ENCODE results near the gene TRPM8. TPM values are rescaled to one million over a fixed set of nuclear protein-coding genes. Genes with fewer than 3 reads are reported as not detected.

Gene TRPM8
- total RNA-seq, 1 donor from 2014 or later, result not detected

DNA sequence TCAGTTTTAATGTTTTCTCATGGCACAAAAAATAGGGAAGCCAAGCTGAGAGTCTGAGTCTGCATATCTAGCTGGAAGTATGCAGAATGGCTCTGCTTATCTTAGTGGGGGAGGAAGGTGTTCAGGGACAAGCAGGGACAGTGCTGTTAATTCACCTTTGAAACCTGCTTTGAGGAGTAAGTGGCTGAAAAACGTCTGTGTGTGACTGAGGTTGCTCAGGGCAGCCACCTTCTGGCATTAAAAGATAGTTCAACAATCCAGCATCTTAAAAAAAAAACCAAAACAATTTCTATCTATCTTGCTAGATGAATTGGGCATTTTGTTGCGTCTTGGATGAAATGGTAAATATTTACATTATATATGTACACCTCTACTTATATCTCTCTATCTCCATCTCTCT lies 2.0 kb upstream of the TRPM8 start:
- no peak overlapping the region for H3K27ac ChIP-seq
- no peak for DNase-seq (ENCODE audit: low spot score in 2 of 2)
- intact Hi-C loops (cut with DNase I), result no loop called here

DNA sequence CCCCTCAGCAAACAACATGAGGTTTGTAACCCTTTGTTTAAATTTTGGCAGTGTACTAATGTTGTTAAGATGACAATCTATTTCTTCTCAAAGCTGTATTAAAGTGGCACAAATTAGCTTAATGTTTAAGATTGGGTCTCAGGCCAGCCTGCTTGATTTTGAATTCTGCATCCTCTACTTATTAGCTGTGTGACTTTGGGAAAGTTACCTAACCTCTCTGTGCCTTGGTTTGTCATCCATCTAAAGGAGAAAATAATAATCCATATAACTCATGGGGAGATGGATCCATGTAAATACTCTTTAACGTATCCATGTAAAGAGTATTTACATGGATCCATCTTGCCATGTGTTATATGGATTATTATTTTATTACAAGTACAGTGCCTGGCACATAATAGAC lies 2.1 kb downstream of the TRPM8 start:
- DNase-seq (ENCODE audit: low spot score in 2 of 2), result no peak
- Histone ChIP-seq H3K4me1 (no peaks in the 10 kb centered on the region), H3K27ac (no peak overlapping the region), H3K36me3 (no peaks in the 10 kb centered on the region), H3K27me3 (no peaks in the 10 kb centered on the region), H3K4me3 (no peak overlapping the region), H3K9me3 (no peaks in the 10 kb centered on the region)
- TF ChIP-seq, protein P1, sequence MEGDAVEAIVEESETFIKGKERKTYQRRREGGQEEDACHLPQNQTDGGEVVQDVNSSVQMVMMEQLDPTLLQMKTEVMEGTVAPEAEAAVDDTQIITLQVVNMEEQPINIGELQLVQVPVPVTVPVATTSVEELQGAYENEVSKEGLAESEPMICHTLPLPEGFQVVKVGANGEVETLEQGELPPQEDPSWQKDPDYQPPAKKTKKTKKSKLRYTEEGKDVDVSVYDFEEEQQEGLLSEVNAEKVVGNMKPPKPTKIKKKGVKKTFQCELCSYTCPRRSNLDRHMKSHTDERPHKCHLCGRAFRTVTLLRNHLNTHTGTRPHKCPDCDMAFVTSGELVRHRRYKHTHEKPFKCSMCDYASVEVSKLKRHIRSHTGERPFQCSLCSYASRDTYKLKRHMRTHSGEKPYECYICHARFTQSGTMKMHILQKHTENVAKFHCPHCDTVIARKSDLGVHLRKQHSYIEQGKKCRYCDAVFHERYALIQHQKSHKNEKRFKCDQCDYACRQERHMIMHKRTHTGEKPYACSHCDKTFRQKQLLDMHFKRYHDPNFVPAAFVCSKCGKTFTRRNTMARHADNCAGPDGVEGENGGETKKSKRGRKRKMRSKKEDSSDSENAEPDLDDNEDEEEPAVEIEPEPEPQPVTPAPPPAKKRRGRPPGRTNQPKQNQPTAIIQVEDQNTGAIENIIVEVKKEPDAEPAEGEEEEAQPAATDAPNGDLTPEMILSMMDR (IDR thresholded peaks at IDR 0.05), result no peak
- intact Hi-C loops (cut with DNase I), result no loop called here

More for the DNA sequence above, 2.0 kb upstream of the TRPM8 start:
- TF ChIP-seq, protein P1 (IDR thresholded peaks at IDR 0.05), result no peak
- no peak overlapping the region for H3K4me3 ChIP-seq
- H3K36me3 ChIP-seq, result no peaks in the 10 kb centered on the region
- no peaks in the 10 kb centered on the region for H3K27me3 ChIP-seq
- no peaks in the 10 kb centered on the region for H3K9me3 ChIP-seq
- H3K4me1 ChIP-seq, result no peaks in the 10 kb centered on the region

DNA sequence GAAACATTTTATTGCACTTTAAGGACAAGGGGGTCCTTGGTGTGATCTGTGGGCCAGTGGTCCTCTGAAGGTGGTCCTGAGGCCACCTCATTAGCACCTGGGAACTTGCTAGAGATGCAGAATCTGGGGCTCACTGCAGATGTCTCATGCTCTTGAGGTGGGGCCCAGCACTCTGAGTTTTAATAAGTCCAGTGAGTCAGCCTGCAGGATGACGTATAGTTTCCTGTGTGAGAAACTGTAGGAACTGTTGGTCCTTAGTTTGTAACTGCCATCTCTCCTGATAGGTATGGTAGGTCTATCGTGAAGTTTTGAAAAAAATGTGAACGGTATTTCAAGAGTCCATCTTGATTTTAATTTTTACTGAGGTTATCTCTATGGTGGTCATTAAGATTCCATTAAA lies 2.8 kb downstream of the TRPM8 start:
- Histone ChIP-seq H3K27me3 (no peaks in the 10 kb centered on the region), H3K4me1 (no peaks in the 10 kb centered on the region), H3K27ac (no peak overlapping the region), H3K9me3 (no peaks in the 10 kb centered on the region), H3K36me3 (no peaks in the 10 kb centered on the region), H3K4me3 (no peak overlapping the region)
- DNase-seq (ENCODE audit: low spot score in 2 of 2), result no peak
- TF ChIP-seq, protein P1 (IDR thresholded peaks at IDR 0.05), result no peak
- intact Hi-C loops (cut with DNase I), result no loop called here

DNA sequence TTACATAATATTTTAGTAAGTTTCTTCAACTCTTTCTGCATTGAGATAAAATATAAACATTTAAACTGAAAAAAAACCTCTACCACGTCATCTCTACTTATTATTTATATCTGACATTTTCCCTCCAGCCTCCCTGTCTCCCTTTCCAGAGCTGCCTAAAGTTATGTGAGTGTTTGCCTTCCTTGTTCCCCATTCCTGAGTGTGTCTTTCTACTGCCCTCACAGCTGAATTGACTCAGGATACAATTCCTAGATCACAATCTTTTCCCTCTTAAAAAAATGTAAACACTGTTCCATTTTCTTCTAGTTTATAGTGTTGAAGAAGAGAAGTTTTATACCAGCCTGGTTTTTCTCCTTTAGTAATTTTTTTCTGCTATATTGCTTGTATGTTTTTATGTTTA lies 5.3 kb downstream of the TRPM8 start:
- TF ChIP-seq, protein P1 (IDR thresholded peaks at IDR 0.05), result no peak
- Histone ChIP-seq H3K36me3 (no peaks in the 10 kb centered on the region), H3K27ac (no peak overlapping the region), H3K9me3 (no peaks in the 10 kb centered on the region), H3K4me3 (no peak overlapping the region), H3K4me1 (no peaks in the 10 kb centered on the region), H3K27me3 (no peaks in the 10 kb centered on the region)
- intact Hi-C loops (cut with DNase I), result no loop called here
- DNase-seq (ENCODE audit: low spot score in 2 of 2), result no peak

DNA sequence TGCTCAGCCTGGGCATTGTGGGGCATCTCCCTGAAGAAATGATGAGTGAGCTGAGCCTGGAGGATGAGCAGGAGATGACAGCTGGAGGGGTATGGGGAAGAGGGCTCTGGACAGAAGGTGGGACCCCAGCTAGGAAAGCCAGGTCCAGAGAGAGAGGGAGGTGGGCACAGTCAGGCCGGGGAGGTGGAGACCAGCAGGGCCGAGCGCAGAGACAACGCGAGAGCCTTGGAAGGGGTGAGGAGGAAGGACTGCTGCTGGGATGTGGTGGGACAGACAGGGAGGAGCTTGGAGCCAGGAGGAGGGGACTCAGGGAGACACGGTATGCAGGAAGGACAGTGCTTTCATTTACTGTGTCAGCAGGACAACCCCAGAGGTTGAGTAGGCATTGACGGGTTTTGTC lies 8.2 kb downstream of the TRPM8 start:
- DNase-seq (ENCODE audit: low spot score in 2 of 2), result no peak
- intact Hi-C loops (cut with DNase I), result no loop called here
- H3K27ac ChIP-seq, result no peak overlapping the region
- no peaks in the 10 kb centered on the region for H3K27me3 ChIP-seq
- no peaks in the 10 kb centered on the region for H3K36me3 ChIP-seq
- H3K9me3 ChIP-seq, result no peaks in the 10 kb centered on the region
- no peak overlapping the region for H3K4me3 ChIP-seq
- H3K4me1 ChIP-seq, result no peaks in the 10 kb centered on the region
- TF ChIP-seq, protein P1 (IDR thresholded peaks at IDR 0.05), result no peak

DNA sequence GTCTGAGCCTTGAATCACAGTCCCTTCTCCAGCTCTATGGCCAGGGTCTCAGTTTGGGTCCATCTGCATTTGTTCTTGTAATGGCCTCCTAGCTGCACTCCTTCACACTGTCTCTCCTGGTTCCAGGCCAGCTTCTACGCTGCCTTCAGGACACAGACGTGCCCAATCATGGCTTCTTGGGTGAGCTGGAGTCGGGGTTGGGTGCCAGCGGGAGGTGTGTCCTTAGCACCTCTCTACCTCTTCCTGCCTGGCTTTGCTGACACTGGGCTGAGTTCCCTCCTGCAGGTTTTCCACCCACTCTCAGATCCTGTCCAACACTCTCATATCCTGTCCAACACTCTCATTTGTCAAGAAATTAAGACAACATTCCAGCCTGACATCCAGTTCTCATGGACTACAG lies 9.6 kb downstream of the TRPM8 start:
- Histone ChIP-seq H3K27ac (no peak overlapping the region), H3K4me3 (no peak overlapping the region), H3K9me3 (no peaks in the 10 kb centered on the region), H3K4me1 (no peaks in the 10 kb centered on the region), H3K27me3 (no peaks in the 10 kb centered on the region), H3K36me3 (no peaks in the 10 kb centered on the region)
- intact Hi-C loops (cut with DNase I), result no loop called here
- DNase-seq (ENCODE audit: low spot score in 2 of 2), result no peak
- TF ChIP-seq, protein P1 (IDR thresholded peaks at IDR 0.05), result no peak

All from ascending aorta (tissue), 2 donors.